OCI-LY3 (cell line): ENCODE data around the gene EZH1.

Experiments used
- EZH2phosphoT487 ChIP-seq: fragments of 200-600 bp; shearing (Covaris generic); IDR thresholded peaks from 2 replicates; pipeline ENCODE4 v1.6.1; 2018; ENCODE audit warnings: antibody characterized with exemption, mixed run types, low read depth
- TF ChIP-seq, protein P1 (sequence below): fragments of 200-600, 300-600 bp; sonication (generic); IDR thresholded peaks from 2 replicates; pipeline ENCODE4 v1.5.1; 2014; ENCODE audit warnings: antibody characterized with exemption, low read length, low read depth

DNA sequence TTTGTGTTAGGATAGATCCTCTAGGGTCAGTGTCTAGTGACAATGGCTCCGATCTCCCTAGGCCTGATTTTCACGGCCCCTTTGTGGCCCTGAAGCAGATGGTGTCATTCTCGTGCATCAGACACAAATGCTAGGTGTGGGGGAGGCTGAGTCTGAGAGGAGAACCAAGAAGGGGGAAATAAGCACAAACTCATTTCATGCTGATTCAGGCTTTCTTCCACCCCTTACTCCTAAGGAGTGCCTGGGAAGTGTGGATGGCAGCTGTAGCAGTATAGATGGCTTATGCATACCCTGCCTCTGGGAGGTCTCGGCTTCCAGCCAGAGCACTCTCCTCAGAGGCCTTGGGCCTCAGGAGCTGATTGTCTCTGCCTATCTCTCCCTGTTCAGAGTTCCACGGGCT, 33.7 kb upstream of the EZH1 start:
- TF ChIP-seq, protein P1, sequence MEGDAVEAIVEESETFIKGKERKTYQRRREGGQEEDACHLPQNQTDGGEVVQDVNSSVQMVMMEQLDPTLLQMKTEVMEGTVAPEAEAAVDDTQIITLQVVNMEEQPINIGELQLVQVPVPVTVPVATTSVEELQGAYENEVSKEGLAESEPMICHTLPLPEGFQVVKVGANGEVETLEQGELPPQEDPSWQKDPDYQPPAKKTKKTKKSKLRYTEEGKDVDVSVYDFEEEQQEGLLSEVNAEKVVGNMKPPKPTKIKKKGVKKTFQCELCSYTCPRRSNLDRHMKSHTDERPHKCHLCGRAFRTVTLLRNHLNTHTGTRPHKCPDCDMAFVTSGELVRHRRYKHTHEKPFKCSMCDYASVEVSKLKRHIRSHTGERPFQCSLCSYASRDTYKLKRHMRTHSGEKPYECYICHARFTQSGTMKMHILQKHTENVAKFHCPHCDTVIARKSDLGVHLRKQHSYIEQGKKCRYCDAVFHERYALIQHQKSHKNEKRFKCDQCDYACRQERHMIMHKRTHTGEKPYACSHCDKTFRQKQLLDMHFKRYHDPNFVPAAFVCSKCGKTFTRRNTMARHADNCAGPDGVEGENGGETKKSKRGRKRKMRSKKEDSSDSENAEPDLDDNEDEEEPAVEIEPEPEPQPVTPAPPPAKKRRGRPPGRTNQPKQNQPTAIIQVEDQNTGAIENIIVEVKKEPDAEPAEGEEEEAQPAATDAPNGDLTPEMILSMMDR, result no peak
- no peak for TF ChIP-seq EZH2phosphoT487
